ENCODE results near the gene DLK2. TPM values are rescaled to one million over a fixed set of nuclear protein-coding genes. Genes with fewer than 3 reads are reported as not detected.

DLK2 gene
- total RNA-seq, 1 experiment from 2014 or later, result 2.4 TPM

- DNase-seq (ENCODE audit: low read depth), result no peak
Measured at GRCh38 chr6:43454290-43454695, 1.1 kb downstream of the DLK2 start.

- no peak for DNase-seq (ENCODE audit: low read depth)
Measured at GRCh38 chr6:43453831-43454230, 1.5 kb downstream of the DLK2 start.

- no peak for DNase-seq (ENCODE audit: low read depth)
Measured at GRCh38 chr6:43452896-43453295, 2.5 kb downstream of the DLK2 start.

GRCh38 chr6:43451939-43452338 is 3.4 kb downstream of the DLK2 start:
- no peak for DNase-seq (ENCODE audit: low read depth)

GRCh38 chr6:43451348-43451747 is 4.0 kb downstream of the DLK2 start:
- no peak for DNase-seq (ENCODE audit: low read depth)

GRCh38 chr6:43450699-43451131 is 4.6 kb downstream of the DLK2 start:
- DNase-seq (ENCODE audit: low read depth), result no peak

- no peak for DNase-seq (ENCODE audit: low read depth)
Measured at GRCh38 chr6:43448916-43449315, 6.4 kb downstream of the DLK2 start.

GRCh38 chr6:43447604-43448003 is 7.7 kb downstream of the DLK2 start:
- DNase-seq (ENCODE audit: low read depth), result no peak

GRCh38 chr6:43445576-43445975 is 9.8 kb downstream of the DLK2 start:
- no peak for DNase-seq (ENCODE audit: low read depth)

- no peak for DNase-seq (ENCODE audit: low read depth)
Measured at GRCh38 chr6:43444582-43444981, 10.8 kb downstream of the DLK2 start.

GRCh38 chr6:43444036-43444435 is 11.3 kb downstream of the DLK2 start:
- DNase-seq (ENCODE audit: low read depth), result no peak

- DNase-seq (ENCODE audit: low read depth), result no peak
Measured at GRCh38 chr6:43442935-43443334, 12.4 kb downstream of the DLK2 start.

- DNase-seq (ENCODE audit: low read depth), result no peak
Measured at GRCh38 chr6:43437700-43438099, 17.6 kb downstream of the DLK2 start.

- DNase-seq (ENCODE audit: low read depth), result peak; percentile 97
Measured at GRCh38 chr6:43436577-43437282, 18.6 kb downstream of the DLK2 start.

- no peak for DNase-seq (ENCODE audit: low read depth)
Measured at GRCh38 chr6:43435682-43436437, 19.5 kb downstream of the DLK2 start.

GRCh38 chr6:43434943-43435342 is 20.4 kb downstream of the DLK2 start:
- DNase-seq (ENCODE audit: low read depth), result no peak

GRCh38 chr6:43434001-43434840 is 21.1 kb downstream of the DLK2 start:
- DNase-seq (ENCODE audit: low read depth), result no peak

GRCh38 chr6:43433148-43433547 is 22.2 kb downstream of the DLK2 start:
- no peak for DNase-seq (ENCODE audit: low read depth)

GRCh38 chr6:43432009-43432945 is 23.1 kb downstream of the DLK2 start:
- DNase-seq (ENCODE audit: low read depth), result no peak

GRCh38 chr6:43428874-43429273 is 26.5 kb downstream of the DLK2 start:
- DNase-seq (ENCODE audit: low read depth), result no peak

GRCh38 chr6:43428112-43428570 is 27.2 kb downstream of the DLK2 start:
- DNase-seq (ENCODE audit: low read depth), result no peak

All from LHCN-M2 (cell line).